HG03558 (cell line): Measurements from ENCODE around the gene EHD1.

Experiments used
- ATAC-seq: cut with Tn5 transposase; IDR thresholded peaks from one replicate; pipeline ENCODE4 v1.9.1; 2021; ENCODE audit warnings: moderate number of reproducible peaks; ENCODE audit not compliant: unreplicated experiment; ENCODE audit errors: extremely low read depth

EHD1 gene

DNA sequence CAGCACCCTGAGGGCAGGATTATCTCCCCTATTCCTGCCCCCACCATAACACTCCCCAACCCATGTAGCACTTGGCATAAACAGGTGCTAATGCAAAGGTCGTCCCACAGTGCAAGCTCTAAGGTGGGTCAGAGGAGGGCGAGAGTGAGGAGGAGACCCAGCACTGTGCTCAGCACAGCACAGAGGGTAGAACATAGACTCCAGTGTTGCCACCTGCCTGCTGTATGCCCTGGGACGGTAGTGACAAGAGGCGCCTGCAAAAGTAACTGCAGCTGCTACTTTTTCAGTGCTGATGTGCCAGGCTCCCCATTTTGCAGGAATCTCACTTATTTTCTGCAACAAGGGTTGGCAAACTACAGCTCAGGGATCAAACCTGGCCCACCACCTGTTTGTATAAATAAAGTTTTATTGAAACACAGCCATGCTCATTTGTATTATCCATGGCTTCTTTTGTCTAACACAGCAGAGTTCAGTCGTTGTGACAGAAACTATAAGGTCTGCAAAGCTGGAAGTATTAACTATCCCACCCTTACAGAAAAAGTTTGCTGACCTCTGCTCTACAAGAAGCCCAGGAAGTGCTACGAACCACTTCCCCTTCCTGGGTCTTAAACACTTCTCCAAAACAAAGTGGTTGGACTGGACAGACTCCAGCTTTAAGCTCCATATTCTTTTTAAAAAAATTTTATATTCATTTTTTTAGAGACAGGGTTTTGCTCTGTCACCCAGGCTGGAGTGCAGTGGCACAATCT, 17.0 kb downstream of the EHD1 start:
- ATAC-seq: no peak

DNA sequence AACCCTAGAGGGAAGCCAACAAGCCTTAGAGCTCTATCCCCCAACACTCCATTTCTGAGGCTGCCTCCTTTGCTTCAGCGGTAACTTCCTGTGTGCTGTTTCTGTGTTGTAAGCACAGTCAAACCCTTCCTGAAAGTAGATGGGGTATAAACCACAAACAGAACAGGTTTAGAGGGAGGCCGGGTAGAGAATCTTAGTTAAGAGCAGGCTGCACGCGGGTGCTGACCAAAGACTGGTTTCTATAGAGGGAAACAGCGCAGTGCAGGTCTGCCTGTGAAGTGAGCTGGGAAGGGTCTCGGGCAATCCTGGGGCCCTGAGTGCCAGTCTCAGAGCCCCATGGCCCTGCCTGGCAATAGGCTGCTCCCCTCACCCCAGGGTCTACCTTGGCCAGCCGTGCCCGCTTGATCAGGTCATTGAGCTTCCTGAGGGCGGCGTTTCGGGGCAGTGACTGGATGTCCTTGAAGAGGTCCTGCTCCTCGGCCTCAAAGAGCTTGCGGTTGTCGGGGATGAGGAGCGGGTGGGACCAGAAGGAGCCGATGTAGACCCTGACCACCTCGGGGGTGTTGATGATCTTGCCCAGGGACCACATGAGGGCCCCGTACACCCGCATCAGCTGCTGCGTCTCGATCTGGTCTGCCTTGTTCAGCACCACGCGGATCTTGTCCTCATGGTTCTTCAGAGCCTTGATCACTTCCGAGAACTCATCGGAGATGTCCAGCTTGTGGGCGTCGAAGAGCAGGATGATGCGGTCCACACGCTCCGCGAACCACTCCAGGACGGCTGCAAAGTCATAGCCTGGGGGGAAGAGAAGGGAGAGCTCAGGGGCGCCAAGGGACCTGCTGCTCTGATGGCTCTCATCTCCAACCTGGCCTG, 18.6 kb downstream of the EHD1 start:
- peak; percentile 48 for ATAC-seq

DNA sequence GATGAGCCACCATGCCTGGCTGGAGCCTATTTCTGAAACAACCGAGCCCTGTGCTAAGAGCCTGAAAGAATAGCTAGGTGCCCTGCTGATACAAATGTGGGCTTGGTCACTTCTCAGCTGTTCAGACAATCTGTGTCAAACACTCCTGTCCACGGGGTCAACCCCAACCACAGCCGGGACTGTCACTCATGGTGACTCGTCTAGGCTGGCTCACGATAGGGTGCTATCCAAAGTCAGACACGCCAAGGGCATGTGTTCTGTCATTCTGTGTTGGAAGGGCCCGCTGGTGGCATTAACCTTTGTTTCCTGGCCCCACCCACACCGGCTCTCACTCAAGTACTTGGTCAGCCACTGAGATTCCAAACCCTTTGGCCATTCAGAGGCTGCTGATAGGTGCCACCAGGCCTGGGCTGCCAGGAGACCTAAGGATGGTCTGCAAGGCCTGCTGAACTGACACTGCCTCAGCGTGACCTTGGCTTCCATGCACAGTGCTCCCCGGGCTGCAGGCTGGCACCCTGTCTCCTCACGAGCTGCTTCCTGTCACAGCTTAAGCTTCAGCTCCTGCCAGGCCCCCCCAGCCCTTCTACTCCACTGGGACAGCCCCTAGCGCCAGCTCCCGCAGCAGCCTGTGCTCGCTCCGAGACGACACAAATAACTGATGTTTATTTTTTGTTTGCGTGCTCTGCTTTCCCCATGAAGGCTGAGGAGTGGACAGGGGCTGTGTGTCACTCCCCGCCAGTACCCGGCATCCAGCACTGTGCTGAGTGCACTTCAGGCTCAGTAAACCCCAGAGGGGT, 19.8 kb downstream of the EHD1 start:
- ATAC-seq: no peak

DNA sequence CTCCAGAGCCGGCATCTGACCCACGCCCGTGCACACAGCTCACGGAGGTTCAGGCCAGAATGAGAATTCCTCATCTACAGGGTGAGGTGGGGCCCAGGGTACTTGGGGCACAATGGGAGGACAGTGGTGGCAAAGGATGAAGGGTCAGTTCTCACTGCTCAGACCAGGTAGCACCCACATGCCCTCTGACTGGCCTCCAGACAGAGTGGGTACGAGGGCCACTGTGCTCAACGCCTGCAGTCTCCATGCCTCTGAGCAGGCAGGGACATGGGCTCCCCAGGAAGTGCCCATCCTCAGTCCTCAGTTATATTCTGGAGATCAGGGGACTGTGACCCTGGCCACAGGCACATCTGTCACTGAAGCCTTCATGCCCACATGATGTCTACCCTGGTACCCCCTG, 20.9 kb downstream of the EHD1 start:
- ATAC-seq: no peak

DNA sequence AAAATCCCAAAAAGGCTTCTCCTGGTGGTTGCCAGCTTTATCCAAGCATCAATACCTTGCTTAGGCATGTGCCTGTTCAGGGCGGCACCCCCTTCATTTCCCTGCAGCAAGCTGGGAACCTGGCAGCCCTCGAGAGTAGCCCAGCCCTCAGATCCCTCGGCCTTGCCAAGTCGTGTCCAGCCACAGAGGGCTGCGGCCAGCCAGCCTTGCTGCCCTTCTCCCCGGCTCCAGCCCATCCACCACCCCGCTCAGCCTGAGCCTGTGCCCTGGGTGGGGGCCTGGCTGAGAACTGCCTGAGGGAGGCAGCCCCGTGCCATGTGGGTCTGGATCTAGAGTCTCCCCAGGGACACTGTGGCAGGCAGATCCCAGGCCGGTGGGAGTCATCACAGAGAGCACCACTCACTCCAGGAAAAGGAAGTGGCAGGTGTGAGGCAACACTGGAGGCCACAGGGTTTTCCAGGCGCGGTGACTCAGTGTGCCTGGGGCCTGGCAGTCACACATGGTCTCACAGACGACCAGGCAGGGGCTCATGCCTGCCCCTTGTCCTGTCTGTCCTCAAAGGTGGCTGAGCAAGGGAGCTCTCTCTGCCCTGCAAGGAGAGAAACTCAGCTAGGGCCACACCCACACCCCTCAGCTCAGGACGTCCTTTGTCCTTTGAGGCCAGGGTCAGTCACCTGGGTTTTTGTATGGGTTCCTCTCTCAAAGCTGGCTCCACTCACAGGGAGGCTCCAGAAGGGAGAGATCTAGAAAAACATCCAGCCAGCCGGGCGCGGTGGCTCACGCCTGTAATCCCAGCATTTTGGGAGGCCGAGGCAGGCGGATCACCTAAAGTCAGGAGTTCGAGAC, 21.8 kb downstream of the EHD1 start:
- ATAC-seq: no peak

DNA sequence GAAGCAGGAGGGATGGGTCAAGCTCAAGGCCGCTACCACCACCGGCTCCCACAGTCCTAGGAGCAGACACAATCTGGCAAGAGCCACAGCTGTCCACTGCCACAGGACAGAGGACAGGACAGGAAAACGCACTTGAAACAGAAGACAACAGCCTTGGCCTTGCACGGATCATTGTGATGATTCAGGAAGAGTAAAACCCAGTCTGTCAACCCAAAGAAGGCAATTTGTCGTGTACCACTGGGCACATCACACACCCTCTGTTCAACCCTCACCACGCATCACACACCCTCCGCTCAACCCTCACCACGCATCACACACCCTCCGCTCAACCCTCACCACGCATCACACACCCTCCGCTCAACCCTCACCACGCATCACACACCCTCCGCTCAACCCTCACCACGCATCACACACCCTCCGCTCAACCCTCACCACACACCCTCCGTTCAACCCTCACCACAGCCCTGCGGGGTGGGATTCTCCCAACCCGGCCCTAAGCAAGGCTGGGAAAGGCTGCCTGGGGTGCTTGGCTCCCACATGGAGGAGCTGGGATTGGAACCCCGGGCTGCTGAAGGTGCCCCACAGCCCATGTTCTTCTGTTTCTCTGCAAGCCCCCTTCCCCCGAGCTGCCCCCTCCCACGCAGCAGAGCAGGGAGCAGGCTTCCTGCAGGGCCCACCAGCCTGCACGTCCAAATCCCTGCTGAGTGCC, 22.7 kb downstream of the EHD1 start:
- no peak for ATAC-seq

DNA sequence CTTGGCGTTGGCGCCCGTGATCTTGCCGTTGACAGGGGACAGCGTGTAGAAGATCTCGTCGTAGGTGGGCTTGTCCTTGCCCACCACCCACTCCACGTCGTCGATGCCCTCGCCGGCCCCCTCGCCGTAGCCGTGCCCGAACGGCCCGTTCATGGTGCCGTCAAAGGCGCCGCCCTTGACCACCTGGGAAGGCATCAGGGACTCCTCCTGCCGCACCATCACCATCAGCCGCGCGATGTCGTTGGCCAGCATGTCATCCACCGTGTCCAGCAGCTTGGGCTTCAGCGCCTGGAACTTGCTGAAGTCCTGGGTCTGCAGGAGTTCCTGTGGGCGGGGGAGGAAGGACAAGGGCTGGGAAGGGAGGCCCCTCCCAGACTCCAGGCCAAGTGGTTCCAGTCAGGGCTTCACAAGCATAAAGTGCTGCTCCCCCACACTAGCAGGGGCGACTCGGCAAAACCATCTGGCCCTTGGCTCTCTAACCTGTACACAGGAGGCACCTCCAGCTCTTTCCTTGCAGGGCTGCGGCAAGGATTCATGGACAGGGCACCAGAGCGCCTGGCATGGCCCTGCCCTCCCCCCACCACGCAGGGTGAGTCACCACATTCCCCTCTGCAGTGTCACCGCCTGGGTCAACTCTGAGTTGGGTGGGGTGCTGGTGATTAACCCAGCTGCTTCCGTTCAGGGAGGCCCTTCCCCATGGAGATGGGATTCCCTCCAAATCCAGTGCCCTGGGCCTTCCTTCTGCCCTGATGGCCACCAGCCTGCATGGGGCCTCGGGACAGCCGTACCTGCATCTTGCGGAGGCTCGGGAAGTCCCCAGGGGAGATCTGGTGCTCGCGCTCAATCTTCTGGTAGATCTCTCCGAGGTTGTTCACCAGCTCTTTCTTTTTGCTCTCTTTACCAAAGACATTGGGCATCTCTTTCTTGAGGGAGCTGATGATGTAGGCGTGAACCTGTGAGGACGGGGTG, 23.6 kb downstream of the EHD1 start:
- ATAC-seq: no peak

DNA sequence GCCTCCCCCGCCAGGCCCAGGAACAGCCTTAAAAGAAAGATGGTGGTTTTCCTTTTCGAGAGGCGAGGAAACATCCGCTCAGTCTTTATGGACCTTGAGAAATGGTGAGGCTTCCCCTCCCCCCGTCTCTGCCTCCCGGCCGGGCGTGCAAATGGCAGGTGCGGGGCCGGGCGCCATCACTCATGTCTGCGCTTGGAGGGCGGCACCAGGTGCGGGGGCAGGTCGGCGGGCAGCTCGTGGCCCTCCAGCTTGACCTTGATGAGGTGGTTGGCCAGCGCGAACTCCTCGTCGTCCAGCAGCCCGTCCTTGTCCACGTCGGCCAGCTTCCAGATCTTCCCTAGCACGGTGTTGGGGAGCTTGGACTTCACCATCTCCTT, 24.3 kb downstream of the EHD1 start:
- no peak for ATAC-seq

DNA sequence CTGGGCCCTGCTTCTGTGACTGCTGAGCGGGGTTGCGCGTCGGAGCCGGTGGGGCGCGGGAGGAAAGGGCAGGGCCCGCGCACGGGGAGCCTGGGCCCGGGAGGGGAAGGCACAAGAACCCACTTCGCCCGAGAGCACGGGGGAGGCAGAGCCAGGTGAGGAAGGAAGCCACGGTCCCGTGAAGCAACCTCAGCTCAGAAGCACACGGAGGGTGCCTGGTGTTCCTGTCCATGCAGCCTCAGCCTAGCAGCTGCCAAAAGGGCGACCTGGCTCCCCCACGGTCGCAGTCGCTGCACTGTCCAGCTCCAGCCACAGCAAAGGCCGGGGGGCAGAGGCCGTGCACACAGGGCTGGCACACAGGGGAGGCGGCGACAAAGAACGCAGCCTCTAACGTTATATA, 24.7 kb downstream of the EHD1 start:
- no peak for ATAC-seq

DNA sequence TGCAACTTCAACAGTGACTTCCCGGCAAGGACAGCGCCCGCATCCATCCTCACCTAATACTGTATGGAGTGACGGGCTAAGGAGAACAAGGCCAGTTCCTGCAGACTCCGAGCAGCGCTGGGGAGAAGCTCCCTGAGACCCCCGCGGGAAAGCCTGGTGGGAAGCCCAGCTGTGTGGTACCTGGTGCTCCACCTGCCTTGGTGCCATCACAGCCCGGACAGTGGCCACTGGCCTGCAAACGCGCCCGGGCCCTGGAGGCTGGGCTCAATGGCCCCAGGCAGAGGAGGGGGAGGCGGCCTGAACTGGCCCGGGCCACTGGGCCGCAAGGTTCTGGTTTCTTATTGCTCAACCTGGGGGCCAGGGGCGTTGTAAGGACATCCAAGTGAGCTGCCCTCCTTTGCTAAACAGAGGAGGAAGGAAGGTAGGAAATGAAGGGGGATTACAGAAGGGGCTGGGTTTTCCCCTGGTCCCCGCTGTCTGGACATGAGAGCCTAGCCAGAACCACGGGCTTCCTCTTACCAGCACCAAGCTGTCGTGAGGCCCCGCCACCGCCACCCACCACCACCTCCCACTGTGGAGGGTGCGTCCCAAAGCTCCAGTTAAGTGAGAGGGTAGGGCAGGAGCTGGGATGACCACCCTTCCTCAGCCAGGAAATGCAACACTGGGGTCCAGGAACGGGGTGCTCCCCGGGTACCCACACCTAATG, 25.5 kb downstream of the EHD1 start:
- no peak for ATAC-seq

DNA sequence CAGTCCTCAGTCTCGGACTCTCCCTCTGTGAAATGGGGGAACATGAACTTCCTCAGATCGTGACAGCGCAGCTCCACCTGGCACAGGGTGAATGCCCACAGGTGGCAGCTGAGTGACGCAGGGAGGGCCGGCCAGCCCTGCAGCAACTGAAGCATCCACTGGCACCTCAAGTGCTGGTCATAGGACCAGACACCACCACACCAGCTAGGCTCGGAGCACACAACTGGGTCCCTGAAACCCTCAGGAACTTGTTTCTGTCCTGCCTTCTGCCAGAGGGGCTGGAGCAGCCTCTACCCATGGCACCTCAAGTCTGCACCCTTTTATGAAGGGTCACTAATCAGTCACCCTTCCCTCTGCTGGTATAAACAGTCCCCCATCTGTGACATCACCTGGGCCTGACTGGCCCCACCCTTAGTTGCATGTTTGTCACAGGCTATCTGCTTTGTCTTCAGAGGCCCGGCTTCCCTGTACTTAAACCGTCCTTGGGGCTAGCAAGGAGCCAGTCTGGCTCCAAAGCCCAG, 26.5 kb downstream of the EHD1 start:
- no peak for ATAC-seq

DNA sequence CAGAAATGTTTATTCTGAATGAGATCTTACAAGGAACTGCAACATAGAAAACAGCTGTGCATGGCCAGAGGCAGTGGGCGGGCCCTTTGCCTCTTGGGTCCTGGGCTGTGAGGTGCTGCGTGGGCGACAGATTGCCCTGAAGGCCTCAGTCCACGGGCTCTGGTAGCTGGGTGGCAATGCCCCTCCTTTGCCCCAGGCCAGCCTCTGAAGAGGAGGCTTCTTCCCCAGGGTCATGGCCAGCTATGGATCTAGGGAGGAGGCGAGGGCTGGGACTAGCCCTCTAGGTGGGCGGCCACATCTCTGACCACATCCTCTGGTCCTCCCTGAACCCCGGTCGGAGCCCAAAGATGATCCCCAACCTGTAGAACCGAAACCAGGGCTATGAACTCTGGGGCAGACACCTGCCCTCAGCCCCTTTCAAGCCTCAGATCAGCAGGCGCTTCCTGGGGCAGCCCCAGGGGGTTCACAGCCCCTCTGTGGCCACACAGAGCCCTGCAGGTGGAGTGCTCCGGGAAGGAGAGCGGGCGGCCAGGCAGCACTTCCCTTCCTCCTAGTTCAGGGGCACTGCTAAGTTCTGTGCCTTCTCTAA, 27.3 kb downstream of the EHD1 start:
- peak; percentile 48 for ATAC-seq

DNA sequence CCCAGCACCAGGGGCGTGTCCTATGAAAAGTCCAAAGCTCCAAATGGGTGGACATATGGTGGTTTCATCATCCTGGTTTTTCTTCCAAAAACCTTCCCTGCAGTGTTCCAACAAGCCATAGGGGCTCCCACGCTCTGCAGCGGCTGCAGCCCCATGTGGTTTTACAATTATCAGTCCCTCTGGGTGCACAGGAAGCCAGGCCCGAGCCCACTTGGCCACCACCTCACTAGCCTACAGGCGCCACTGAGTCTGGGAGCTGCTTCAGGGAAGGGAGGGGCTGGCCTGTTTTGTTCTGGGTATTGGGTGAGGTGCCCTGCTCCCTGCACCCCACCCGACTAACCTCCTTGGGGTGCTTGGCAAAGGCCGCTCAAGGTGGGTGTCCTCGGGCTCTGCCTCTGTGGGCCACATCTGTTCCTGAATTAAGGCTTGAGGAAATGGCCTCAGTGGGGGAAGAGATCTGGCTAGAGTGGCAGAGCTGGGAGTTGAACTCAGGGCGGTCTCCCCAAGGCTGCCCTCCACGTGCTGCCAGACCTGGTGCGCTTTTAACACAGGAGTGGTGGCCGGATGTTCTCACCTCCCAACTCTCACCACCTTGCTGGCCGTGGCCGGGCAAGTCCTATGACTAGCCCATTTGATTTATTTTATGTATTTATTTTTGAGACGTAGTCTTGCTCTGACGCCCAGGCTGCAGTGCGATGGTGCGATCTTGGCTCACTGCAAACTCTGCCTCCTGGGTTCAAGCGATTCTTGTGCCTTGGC, 28.6 kb downstream of the EHD1 start:
- ATAC-seq: no peak

DNA sequence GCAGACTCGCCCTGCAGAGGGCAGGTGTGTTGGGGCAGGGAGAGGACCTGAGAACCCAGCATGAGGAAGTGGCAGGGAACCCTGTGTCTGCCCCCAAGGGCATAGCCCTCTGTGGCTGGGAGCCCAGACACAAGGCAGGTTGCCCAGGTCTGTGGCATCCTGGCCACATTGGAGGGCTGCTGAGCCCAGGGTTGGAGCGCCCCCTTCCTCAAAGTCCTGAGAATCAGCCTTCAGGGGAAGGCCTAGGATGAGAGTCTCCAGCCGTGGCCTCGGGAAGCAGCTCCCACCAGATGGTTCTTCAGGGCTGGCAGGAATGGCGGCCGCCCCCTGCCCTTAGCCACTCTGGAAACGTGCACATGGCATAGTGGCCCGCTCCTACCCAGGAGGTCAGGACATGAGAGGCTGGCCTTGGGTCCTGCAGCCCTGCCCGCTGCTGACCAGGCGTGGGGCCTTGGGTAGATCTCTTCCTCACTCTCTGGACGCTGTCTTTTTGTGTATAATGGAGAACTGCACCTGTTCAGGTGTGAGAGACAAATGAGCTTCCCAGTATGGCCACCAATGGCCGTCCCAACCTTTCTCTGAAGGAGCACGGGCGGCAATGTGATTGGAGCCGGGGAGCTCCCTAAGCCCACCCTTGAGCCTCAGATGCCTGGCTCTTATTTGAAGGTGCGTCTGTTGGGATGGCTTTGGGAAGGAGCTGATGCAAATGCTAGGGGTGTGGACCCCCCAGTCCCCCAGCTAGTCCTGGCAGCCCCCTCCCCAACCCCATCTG, 29.4 kb downstream of the EHD1 start:
- no peak for ATAC-seq

DNA sequence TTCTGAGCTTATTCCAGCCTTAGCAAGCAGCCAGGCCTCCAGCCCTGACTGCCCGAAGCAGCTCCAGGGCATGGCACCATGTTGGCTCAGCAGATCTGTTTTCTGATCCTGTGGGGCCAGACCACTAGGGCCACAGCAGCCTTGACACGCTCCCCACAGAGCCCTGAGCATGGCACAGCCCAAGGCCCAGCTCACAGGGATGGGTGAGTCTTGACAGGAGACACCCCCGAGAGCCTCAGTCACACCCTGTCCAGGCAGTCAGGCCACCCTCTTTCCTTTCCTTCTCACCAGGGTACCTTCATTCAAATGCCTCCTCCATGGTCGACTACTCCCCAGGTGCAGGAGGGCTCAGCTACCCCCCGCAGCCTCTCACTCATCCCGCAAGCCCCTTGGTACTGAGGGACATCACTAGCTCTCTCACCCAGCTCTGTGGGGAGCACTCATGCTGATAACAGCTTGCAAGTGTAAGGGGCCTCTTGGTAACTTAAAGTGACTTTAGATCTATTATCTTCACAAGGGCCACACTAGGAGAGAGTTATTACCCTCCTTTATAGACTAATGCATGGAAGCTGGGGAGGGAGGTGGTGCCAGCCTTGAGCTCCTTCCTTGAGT, 30.1 kb downstream of the EHD1 start:
- ATAC-seq: no peak
